ENCODE data around the gene RANBP3.
"Not testable (repeated sequence)": the region's sequence is repeated elsewhere in the genome, so short reads cannot be mapped to it uniquely, and the experiment has no call there.

RANBP3 gene

DNA sequence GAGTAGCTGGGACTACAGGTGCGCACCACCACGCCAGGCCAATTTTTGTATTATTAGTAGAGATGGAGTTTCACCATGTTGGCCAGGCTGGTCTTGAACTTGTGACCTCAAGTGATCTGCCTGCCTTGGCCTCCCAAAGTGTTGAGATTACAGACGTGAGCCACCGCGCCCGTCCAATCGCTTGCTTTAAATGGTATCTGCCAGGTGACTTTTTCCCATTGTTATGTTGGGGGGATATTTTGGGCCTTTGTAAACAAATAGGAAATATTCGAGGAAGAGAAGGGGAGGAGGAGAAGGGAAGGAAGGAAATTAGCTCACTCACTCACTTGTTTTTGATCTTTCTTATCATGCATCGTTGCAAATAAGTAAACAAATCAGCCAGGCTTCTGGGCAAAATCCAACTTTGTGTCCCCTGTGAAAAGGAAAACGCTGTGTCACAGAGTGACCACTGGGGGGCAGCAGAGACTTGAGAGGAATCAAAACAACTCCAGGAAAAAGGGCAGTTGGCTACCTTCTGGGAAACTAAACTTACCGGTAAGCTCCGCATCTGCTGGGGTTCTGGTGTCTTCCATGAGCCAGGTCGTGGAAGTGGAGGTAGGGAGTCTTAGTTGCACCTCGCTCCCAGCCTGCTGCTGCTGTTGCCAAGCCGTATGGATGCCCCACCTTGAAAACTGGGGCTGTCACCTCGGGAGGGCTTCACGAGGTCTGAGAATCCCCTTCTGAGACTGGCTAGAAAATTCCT lies 9.3 kb upstream of the RANBP3 start:
- TF ChIP-seq PPARA (CRISPR knock-in tag; IDR thresholded peaks at IDR 0.05; ENCODE audit: borderline replicate concordance) (no peak), SNAI2 (CRISPR knock-in tag; IDR thresholded peaks at IDR 0.05) (no peak), ZFP30 (CRISPR knock-in tag; IDR thresholded peaks at IDR 0.05) (no peak), PATZ1 (CRISPR knock-in tag; IDR thresholded peaks at IDR 0.05; ENCODE audit: borderline replicate concordance) (no peak), ZNF70 (CRISPR knock-in tag; IDR thresholded peaks at IDR 0.05) (no peak), ESRRG (CRISPR knock-in tag; IDR thresholded peaks at IDR 0.05) (no peak), TSHZ2 (CRISPR knock-in tag; IDR thresholded peaks at IDR 0.05) (no peak), GLIS3 (CRISPR knock-in tag; IDR thresholded peaks at IDR 0.05) (no peak), ZNF565 (CRISPR knock-in tag; conservative IDR thresholded peaks at IDR 0.05; ENCODE audit: low read depth) (no peak), ZNF8 (CRISPR knock-in tag; IDR thresholded peaks at IDR 0.05) (no peak), POU6F1 (CRISPR knock-in tag; IDR thresholded peaks at IDR 0.05; ENCODE audit: borderline replicate concordance, low read depth) (no peak), ZFP3 (CRISPR knock-in tag; IDR thresholded peaks at IDR 0.05) (no peak)
- TF ChIP-seq, protein P1, sequence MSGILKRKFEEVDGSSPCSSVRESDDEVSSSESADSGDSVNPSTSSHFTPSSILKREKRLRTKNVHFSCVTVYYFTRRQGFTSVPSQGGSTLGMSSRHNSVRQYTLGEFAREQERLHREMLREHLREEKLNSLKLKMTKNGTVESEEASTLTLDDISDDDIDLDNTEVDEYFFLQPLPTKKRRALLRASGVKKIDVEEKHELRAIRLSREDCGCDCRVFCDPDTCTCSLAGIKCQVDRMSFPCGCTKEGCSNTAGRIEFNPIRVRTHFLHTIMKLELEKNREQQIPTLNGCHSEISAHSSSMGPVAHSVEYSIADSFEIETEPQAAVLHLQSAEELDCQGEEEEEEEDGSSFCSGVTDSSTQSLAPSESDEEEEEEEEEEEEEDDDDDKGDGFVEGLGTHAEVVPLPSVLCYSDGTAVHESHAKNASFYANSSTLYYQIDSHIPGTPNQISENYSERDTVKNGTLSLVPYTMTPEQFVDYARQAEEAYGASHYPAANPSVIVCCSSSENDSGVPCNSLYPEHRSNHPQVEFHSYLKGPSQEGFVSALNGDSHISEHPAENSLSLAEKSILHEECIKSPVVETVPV (CRISPR knock-in tag; IDR thresholded peaks at IDR 0.05): no peak
- TF ChIP-seq, protein P2, sequence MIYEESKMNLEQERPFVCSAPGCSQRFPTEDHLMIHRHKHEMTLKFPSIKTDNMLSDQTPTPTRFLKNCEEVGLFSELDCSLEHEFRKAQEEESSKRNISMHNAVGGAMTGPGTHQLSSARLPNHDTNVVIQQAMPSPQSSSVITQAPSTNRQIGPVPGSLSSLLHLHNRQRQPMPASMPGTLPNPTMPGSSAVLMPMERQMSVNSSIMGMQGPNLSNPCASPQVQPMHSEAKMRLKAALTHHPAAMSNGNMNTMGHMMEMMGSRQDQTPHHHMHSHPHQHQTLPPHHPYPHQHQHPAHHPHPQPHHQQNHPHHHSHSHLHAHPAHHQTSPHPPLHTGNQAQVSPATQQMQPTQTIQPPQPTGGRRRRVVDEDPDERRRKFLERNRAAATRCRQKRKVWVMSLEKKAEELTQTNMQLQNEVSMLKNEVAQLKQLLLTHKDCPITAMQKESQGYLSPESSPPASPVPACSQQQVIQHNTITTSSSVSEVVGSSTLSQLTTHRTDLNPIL (CRISPR knock-in tag; IDR thresholded peaks at IDR 0.05; ENCODE audit: low read depth): no peak
- ATAC-seq: peak; percentile 68

GRCh38 chr19:5985837-5986236 lies 7.9 kb upstream of the RANBP3 start:
- ATAC-seq: not testable (repeated sequence)

- ATAC-seq: peak; percentile 41; the same call in 2 of the 3 replicates
- no peak for TF ChIP-seq PPARA (CRISPR knock-in tag; IDR thresholded peaks at IDR 0.05; ENCODE audit: borderline replicate concordance)
- TF ChIP-seq TSHZ2 (CRISPR knock-in tag; IDR thresholded peaks at IDR 0.05): no peak
- TF ChIP-seq PATZ1 (CRISPR knock-in tag; IDR thresholded peaks at IDR 0.05; ENCODE audit: borderline replicate concordance): no peak
- no peak for TF ChIP-seq ISL1 (CRISPR knock-in tag; IDR thresholded peaks at IDR 0.05)
- TF ChIP-seq ZFP30 (CRISPR knock-in tag; IDR thresholded peaks at IDR 0.05): no peak
- no peak for TF ChIP-seq POU6F1 (CRISPR knock-in tag; IDR thresholded peaks at IDR 0.05; ENCODE audit: borderline replicate concordance, low read depth)
- no peak for TF ChIP-seq ZFP3 (CRISPR knock-in tag; IDR thresholded peaks at IDR 0.05)
- no peak for TF ChIP-seq TOX (CRISPR knock-in tag; IDR thresholded peaks at IDR 0.05; ENCODE audit: borderline replicate concordance)
- TF ChIP-seq ZNF8 (CRISPR knock-in tag; IDR thresholded peaks at IDR 0.05): no peak
- TF ChIP-seq OSR1 (CRISPR knock-in tag; IDR thresholded peaks at IDR 0.05): no peak
- no peak for TF ChIP-seq BACH2 (CRISPR knock-in tag; IDR thresholded peaks at IDR 0.05; ENCODE audit: borderline replicate concordance)
- no peak for TF ChIP-seq CSDC2 (CRISPR knock-in tag; IDR thresholded peaks at IDR 0.05)
These were observed 7.3 kb upstream of the RANBP3 start for GRCh38 chr19:5985098-5985783.

Data from SK-N-SH treated with all-trans-retinoic acid at 6 μM for 48 hours (cell line).